H1 (cell line): ENCODE measurements around the gene NSD2. TPM values are rescaled to one million over a fixed set of nuclear protein-coding genes. Genes with fewer than 3 reads are reported as not detected.
A peak's percentile ranks its signal among the peaks of the same experiment; 100 is the strongest.

Experiments
- CTCF ChIA-PET: fragments of 300-600 bp; sonication (Branson Sonifier 250); formaldehyde crosslinking; loops from one replicate; lab custom pipeline; 2021; ENCODE audit not compliant: partially characterized antibody; lab: Charles Lee
- POLR2A ChIA-PET: fragments of 300-600 bp; sonication (Branson Sonifier 250); formaldehyde crosslinking; loops from one replicate; lab custom pipeline; 2021; ENCODE audit warnings: inconsistent platforms; ENCODE audit not compliant: partially characterized antibody; lab: Charles Lee
- DNase-seq, 2 experiments: peaks; one replicate each; pipeline versions ENCODE4 v3.0.0 to v3.0.0-alpha.2; 2010 to 2022; ENCODE audit warnings: low spot score in 2 of 2, low read depth in 1 of 2, mixed read lengths in 1 of 2
- FAIRE-seq: peaks from 2 replicates; lab custom pipeline; 2011; peaks lifted over from hg19 to GRCh38; lab: Jason Lieb, UNC
- H2AFZ ChIP-seq: 2 replicates; pipeline ENCODE4 v1.8.1; 2012; ENCODE audit warnings: low read length, inconsistent platforms
- H2AK5ac ChIP-seq: 2 replicates; pipeline ENCODE4 v1.6.1; 2013; ENCODE audit warnings: low read depth, low read length
- H2BK120ac ChIP-seq: replicated peaks from 2 replicates; pipeline ENCODE3; 2013; ENCODE audit warnings: low read depth, low read length, inconsistent platforms
- H2BK12ac ChIP-seq: 2 replicates; pipeline ENCODE4 v1.6.1; 2013; ENCODE audit warnings: low read depth, low read length
- H2BK15ac ChIP-seq: 2 replicates; pipeline ENCODE4 v1.6.1; 2013; ENCODE audit warnings: low read length
- H2BK20ac ChIP-seq: 2 replicates; pipeline ENCODE4 v1.6.1; 2013; ENCODE audit warnings: low read length
- H2BK5ac ChIP-seq: 2 replicates; pipeline ENCODE4 v1.6.1; 2013; ENCODE audit warnings: low read depth, low read length
- H3K14ac ChIP-seq: 2 replicates; pipeline ENCODE4 v1.6.1; 2013; ENCODE audit warnings: inconsistent platforms; ENCODE audit not compliant: insufficient read length
- H3K18ac ChIP-seq: 2 replicates; pipeline ENCODE4 v1.6.1; 2013; ENCODE audit warnings: low read length; ENCODE audit errors: extremely low read depth
- H3K23ac ChIP-seq: 2 replicates; pipeline ENCODE4 v1.6.1; 2013; ENCODE audit warnings: inconsistent platforms; ENCODE audit not compliant: insufficient read length
- H3K23me2 ChIP-seq: 2 replicates; pipeline ENCODE4 v1.6.1; 2013; ENCODE audit warnings: low read depth, low read length
- H3K27ac ChIP-seq: 2 replicates; pipeline ENCODE4 v1.6.1; 2011; ENCODE audit warnings: low read depth, low read length, inconsistent platforms
- H3K27me3 ChIP-seq, 4 experiments: replicated peaks in 1 of 4; 1 replicate in 1 of 4; 2 replicates in 3 of 4; pipeline versions ENCODE4 v1.6.1 to v1.8.1; 2011 to 2013; ENCODE audit warnings: low read length in 3 of 4, mild to moderate bottlenecking in 3 of 4, inconsistent platforms in 2 of 4, mixed read lengths in 2 of 4, moderate library complexity in 1 of 4; ENCODE audit not compliant: control insufficient read depth in 3 of 4, insufficient read depth in 3 of 4; ENCODE audit errors: extremely low read depth in 1 of 4
- H3K36me3 ChIP-seq, 4 experiments: 2 replicates each; pipeline versions ENCODE4 v1.6.1 to v1.8.1; 2011 to 2013; ENCODE audit warnings: mild to moderate bottlenecking in 4 of 4, low read length in 3 of 4, moderate library complexity in 2 of 4, control low read depth in 1 of 4, inconsistent platforms in 1 of 4; ENCODE audit not compliant: insufficient read depth in 4 of 4, control insufficient read depth in 2 of 4
- H3K4ac ChIP-seq: replicated peaks from 2 replicates; pipeline ENCODE3; 2013; ENCODE audit warnings: low read length, low read depth, mixed read lengths, inconsistent platforms; ENCODE audit not compliant: insufficient read length
- H3K4me1 ChIP-seq, 4 experiments: replicated peaks in 1 of 4; 1 replicate in 1 of 4; 2 replicates in 3 of 4; pipeline versions ENCODE4 v1.6.1 to v1.8.1; 2011 to 2013; ENCODE audit warnings: low read length in 3 of 4, inconsistent platforms in 2 of 4, mixed read lengths in 1 of 4; ENCODE audit not compliant: insufficient read depth in 4 of 4, control insufficient read depth in 3 of 4
- H3K4me2 ChIP-seq, 2 experiments: 2 replicates each; pipeline versions ENCODE4 v1.6.1 to v1.8.1; 2011 to 2013; ENCODE audit warnings: low read depth in 2 of 2, low read length in 2 of 2, control low read depth in 1 of 2, inconsistent platforms in 1 of 2, mild to moderate bottlenecking in 1 of 2; ENCODE audit not compliant: insufficient read depth in 1 of 2
- H3K4me3 ChIP-seq, 4 experiments: fragments of 200-600, 300-600 bp in 1 of 4; sonication (generic), shearing (Covaris generic), sonication (Bioruptor Twin) in 1 of 4; 2 replicates each; pipeline versions ENCODE4 v1.5.1 to v1.8.1; 2011 to 2016; ENCODE audit warnings: low read length in 4 of 4, low read depth in 3 of 4, control low read depth in 2 of 4, inconsistent platforms in 2 of 4, mild to moderate bottlenecking in 2 of 4, mixed read lengths in 1 of 4, moderate library complexity in 1 of 4; ENCODE audit not compliant: insufficient read depth in 2 of 4; ENCODE audit errors: extremely low read depth in 1 of 4
- H3K56ac ChIP-seq: replicated peaks from 2 replicates; pipeline ENCODE3; 2013; ENCODE audit warnings: low read depth, mild to moderate bottlenecking, mixed read lengths, low read length, inconsistent platforms; ENCODE audit not compliant: insufficient read length
- H3K79me1 ChIP-seq: 2 replicates; pipeline ENCODE4 v1.6.1; 2013; ENCODE audit warnings: low read depth, low read length, control low read depth
- H3K79me2 ChIP-seq, 2 experiments: 2 replicates each; pipeline versions ENCODE4 v1.6.1 to v1.8.1; 2012 to 2013; ENCODE audit warnings: low read length in 2 of 2, mild to moderate bottlenecking in 2 of 2, inconsistent platforms in 1 of 2; ENCODE audit not compliant: insufficient read depth in 2 of 2, control insufficient read depth in 1 of 2
- H3K9ac ChIP-seq, 4 experiments: replicated peaks in 1 of 4; 1 replicate in 1 of 4; 2 replicates in 3 of 4; pipeline versions ENCODE4 v1.6.1 to v1.8.1; 2011 to 2013; ENCODE audit warnings: low read depth in 3 of 4, low read length in 3 of 4, control low read depth in 2 of 4, mild to moderate bottlenecking in 2 of 4, moderate library complexity in 2 of 4, inconsistent platforms in 1 of 4; ENCODE audit errors: extremely low read depth in 1 of 4
- H3K9me3 ChIP-seq, 2 experiments: 2 replicates each; pipeline versions ENCODE4 v1.6.1 to v1.8.1; 2012 to 2013; ENCODE audit warnings: mild to moderate bottlenecking in 2 of 2, moderate library complexity in 2 of 2, control low read depth in 1 of 2, inconsistent platforms in 1 of 2, low read depth in 1 of 2, low read length in 1 of 2, mixed read lengths in 1 of 2; ENCODE audit not compliant: insufficient read depth in 2 of 2
- H4K20me1 ChIP-seq, 2 experiments: replicated peaks in 1 of 2; 2 replicates each; pipeline versions ENCODE3 to v1.8.1; 2011 to 2013; ENCODE audit warnings: inconsistent platforms in 2 of 2, low read length in 2 of 2, mild to moderate bottlenecking in 1 of 2; ENCODE audit not compliant: insufficient read depth in 2 of 2, control insufficient read depth in 1 of 2
- H4K5ac ChIP-seq: 2 replicates; pipeline ENCODE4 v1.6.1; 2013; ENCODE audit warnings: low read length, low read depth, mixed read lengths, inconsistent platforms; ENCODE audit not compliant: insufficient read length
- H4K8ac ChIP-seq: 2 replicates; pipeline ENCODE4 v1.8.0; 2013; ENCODE audit warnings: mild to moderate bottlenecking, moderate library complexity, low read length, inconsistent platforms; ENCODE audit not compliant: insufficient read depth; ENCODE audit errors: extremely low read depth
- H4K91ac ChIP-seq: replicated peaks from 2 replicates; pipeline ENCODE3; 2013; ENCODE audit warnings: low read length, mixed read lengths, inconsistent platforms; ENCODE audit not compliant: insufficient read length
- CREB1 ChIP-seq: IDR thresholded peaks from 2 replicates; pipeline ENCODE4 v1.6.1; 2012; ENCODE audit warnings: inconsistent platforms
- CTBP2 ChIP-seq: IDR thresholded peaks from 2 replicates; pipeline ENCODE4 v1.7.0; 2011; ENCODE audit warnings: borderline replicate concordance, mild to moderate bottlenecking, moderate library complexity, mixed read lengths, low read length; ENCODE audit not compliant: insufficient read depth, insufficient read length
- NANOG ChIP-seq: IDR thresholded peaks from 2 replicates; pipeline ENCODE4 v1.6.1; 2011; ENCODE audit warnings: low read length, low read depth, mild to moderate bottlenecking, inconsistent platforms; ENCODE audit not compliant: insufficient read depth, poor library complexity, severe bottlenecking
- PHF8 ChIP-seq: fragments of 200-600 bp; sonication (generic); conservative IDR thresholded peaks from 2 replicates; pipeline ENCODE4 v1.7.1; 2012; ENCODE audit warnings: low read depth, mild to moderate bottlenecking, inconsistent platforms, low read length, moderate library complexity
- POLR2A ChIP-seq, 2 experiments: IDR thresholded peaks; 1 replicate in 1 of 2; 2 replicates in 1 of 2; pipeline ENCODE4 v1.6.1; 2011; ENCODE audit warnings: low read depth in 2 of 2, low read length in 2 of 2, mild to moderate bottlenecking in 2 of 2; ENCODE audit errors: control extremely low read depth in 1 of 2
- RNF2 ChIP-seq: fragments of 200-900, 300-1000 bp; sonication (generic); IDR thresholded peaks from 2 replicates; pipeline ENCODE4 v1.7.1; 2016; ENCODE audit warnings: borderline replicate concordance, low read depth, mild to moderate bottlenecking, antibody characterized with exemption, low read length; ENCODE audit not compliant: poor library complexity, severe bottlenecking; ENCODE audit errors: missing control alignments
- SP4 ChIP-seq: IDR thresholded peaks from 2 replicates; pipeline ENCODE4 v1.6.1; 2012; ENCODE audit warnings: low read length, inconsistent platforms
- SUZ12 ChIP-seq: fragments of 200-600 bp; sonication (generic); IDR thresholded peaks from 2 replicates; pipeline ENCODE4 v1.6.1; 2012; ENCODE audit warnings: mild to moderate bottlenecking, inconsistent platforms, low read length, moderate library complexity, mixed read lengths
- WGBS, 2 experiments: shearing (Covaris generic) in 1 of 2; methylation state at CpG; one replicate each; pipeline versions ENCODE4 v1.1.6 to v1.1.7; 2013 to 2015; ENCODE audit warnings: low lambda C conversion rate in 2 of 2, mixed read lengths in 2 of 2, inconsistent platforms in 1 of 2, low coverage in 1 of 2, missing lambda C conversion rate in 1 of 2; ENCODE audit not compliant: insufficient replicate concordance in 2 of 2, insufficient coverage in 1 of 2, insufficient read length in 1 of 2; ENCODE audit errors: extremely low coverage in 1 of 2, missing lambda C conversion rate in 1 of 2; 5-methylcytosine and 5-hydroxymethylcytosine counted together
- polyA plus RNA-seq, 7 experiments: library from polyadenylated mRNA; depleted of rRNA in 3 of 7; stranded (reverse) in 5 of 7; unstranded in 2 of 7; fragments of >200 nt in 5 of 7; fragments of 200-250 nt in 2 of 7; gene quantifications; 1 replicate in 5 of 7; 2 replicates in 1 of 7; 4 replicates in 1 of 7; pipeline versions ENCODE4 v1.2.1 to v1.2.3, GENCODE V29; 2011 to 2013; ENCODE audit warnings: missing spikeins in 2 of 7, mixed read lengths in 2 of 7
- total RNA-seq: library from RNA; stranded (reverse); fragmentation: NEBNext Ultra II Directional; extraction: Animal tissue kit (Norgen Biotek cat#: 25700); gene quantifications from 2 replicates; pipeline ENCODE4 v1.2.1, GENCODE V29; 2021

NSD2 gene
- total and polyA plus RNA-seq, 2 of the 8 experiments (the other 6 are each of a cell fraction or from before 2014, with no cell fraction given) = 26.7 to 129 TPM

DNA sequence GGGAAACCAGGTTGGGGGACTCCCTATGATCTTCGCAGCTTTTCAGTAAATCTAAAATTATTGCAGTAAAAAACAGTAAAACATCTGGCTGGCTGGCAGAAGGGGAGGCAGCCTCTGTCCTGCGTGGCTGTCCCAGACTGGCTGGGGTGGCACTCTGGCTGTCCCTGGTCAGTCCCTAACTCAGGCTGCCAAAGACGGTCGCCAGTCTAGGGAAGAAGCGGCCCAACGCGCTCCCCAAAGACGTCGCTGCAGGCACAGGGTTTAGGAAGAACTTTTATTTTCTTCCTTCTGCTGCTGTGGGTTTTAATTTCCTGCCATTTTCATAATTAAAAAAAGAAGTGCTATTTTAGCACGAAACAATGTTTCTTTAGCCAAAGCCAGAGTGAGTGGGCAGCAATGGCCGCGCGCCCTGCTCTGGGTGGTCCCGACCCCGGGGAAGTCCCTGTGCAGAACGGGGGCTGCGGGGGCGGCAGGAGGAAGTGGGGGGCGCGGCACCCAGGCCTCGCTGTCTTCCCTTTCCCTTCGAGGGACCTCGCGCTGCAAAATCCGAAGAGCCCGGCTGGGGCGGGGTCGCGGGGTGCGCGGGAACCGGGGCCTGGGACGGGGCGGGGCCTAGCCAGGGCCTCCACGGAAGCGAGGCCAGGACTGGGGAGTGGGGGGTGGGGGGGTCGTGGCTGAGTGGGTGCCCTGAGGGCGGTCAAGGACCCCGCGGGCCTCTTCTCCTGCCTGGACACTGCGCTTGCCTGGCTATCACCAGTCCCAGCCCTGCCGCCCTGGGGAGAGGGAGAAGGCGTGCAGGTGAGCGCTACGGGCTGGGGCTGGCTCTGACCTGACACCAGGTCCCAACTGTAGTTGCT is 8.9 kb upstream of the NSD2 start:
- no peak overlapping the region for H4K8ac ChIP-seq
- ChIA-PET POLR2A (no interaction called here), CTCF (interaction anchor here (0.7 to 2.0 kb wide), 4 partner anchors 11 to 117 kb away, joined by 3 to 9 read pairs (median 6); no protein-coding TSS in a partner anchor)
- no peaks in the 10 kb centered on the region for H3K79me2 ChIP-seq
- no peak overlapping the region; the same call in 1 of the 2 replicates for H2AFZ ChIP-seq
- H3K4me2 ChIP-seq = peak overlapping the region; percentile 25 to 64
- no peaks in the 10 kb centered on the region for H3K9me3 ChIP-seq
- H4K20me1 ChIP-seq = peaks cover 11 to 22% of the 10 kb centered on the region in 2 experiments
- H2BK20ac ChIP-seq = no peak overlapping the region
- H2BK15ac ChIP-seq = no peak overlapping the region
- H3K27me3 ChIP-seq = peaks cover 75 to 98% (median 97%) of the 10 kb centered on the region in 4 experiments
- no peak overlapping the region for H2AK5ac ChIP-seq
- H3K14ac ChIP-seq = no peak overlapping the region
- no peak overlapping the region for H3K4ac ChIP-seq
- H3K9ac ChIP-seq = no peak overlapping the region
- no peak overlapping the region for H2BK5ac ChIP-seq
- H3K23ac ChIP-seq = no peak overlapping the region
- H4K91ac ChIP-seq = no peak overlapping the region
- H3K4me1 ChIP-seq = peaks cover 0 to under 1% (median under 1%) of the 10 kb centered on the region in 4 experiments; a peak in 3 of 7 replicates
- H2BK12ac ChIP-seq = no peak overlapping the region
- DNase-seq (no peak), FAIRE-seq (no peak)
- peak overlapping the region; percentile 7 to 59 (median 18); a peak in 6 of 8 replicates for H3K4me3 ChIP-seq
- no peak overlapping the region for H2BK120ac ChIP-seq
- H3K27ac ChIP-seq = no peak overlapping the region
- no peak overlapping the region; the same call in 1 of the 2 replicates for H3K18ac ChIP-seq
- no peaks in the 10 kb centered on the region for H3K79me1 ChIP-seq
- peaks cover 4% of the 10 kb centered on the region; the same call in 1 of the 2 replicates for H3K23me2 ChIP-seq
- no peaks in the 10 kb centered on the region for H3K36me3 ChIP-seq
- WGBS, 2 experiments = 33% methylated on average over 19 of the region's 45 CpGs; no CpG with 5 or more reads in 1 of the 2 experiments
- no peak overlapping the region for H4K5ac ChIP-seq
- no peak overlapping the region for H3K56ac ChIP-seq
- TF ChIP-seq CREB1 (no peak), PHF8 (no peak), SUZ12 (peak; percentile 55), CTBP2 (no peak), POLR2A (IDR thresholded peaks at IDR 0.05; ENCODE audit: control extremely low read depth in 1 of 2, low read depth in 2 of 2, low read length in 2 of 2) (no peak), NANOG (no peak), RNF2 (no peak), SP4 (no peak)
